ENCODE measurements around the gene RGS3. TPM values are rescaled to one million over a fixed set of nuclear protein-coding genes. Genes with fewer than 3 reads are reported as not detected.
A peak's percentile ranks its signal among the peaks of the same experiment; 100 is the strongest.

RGS3 gene
- total RNA-seq, 3 donors from 2014 or later = 65.9 to 83.8 (median 70.7) TPM

- no peaks in the 10 kb centered on the region for H3K9me3 ChIP-seq
- TF ChIP-seq CTCF (IDR thresholded peaks at IDR 0.05) = no peak
- no peak overlapping the region for H3K4me3 ChIP-seq
- no peaks in the 10 kb centered on the region for H3K36me3 ChIP-seq (ENCODE audit: low read depth)
- intact Hi-C loops (cut with DNase I, micrococcal nuclease) = no loop called here
- no peak for ATAC-seq
- peaks cover 23% of the 10 kb centered on the region for H3K4me1 ChIP-seq (ENCODE audit: low read depth)
- no peak for DNase-seq
Measured at GRCh38 chr9:113568571-113569321, 105.2 kb downstream of the RGS3 start.

GRCh38 chr9:113569472-113570060, 106.0 kb downstream of the RGS3 start:
- ATAC-seq (no peak), DNase-seq (no peak)
- intact Hi-C loops (cut with DNase I, micrococcal nuclease) = no loop called here
- Histone ChIP-seq H3K4me3 (no peak overlapping the region), H3K36me3 (ENCODE audit: low read depth) (no peaks in the 10 kb centered on the region), H3K4me1 (ENCODE audit: low read depth) (peaks cover 15% of the 10 kb centered on the region), H3K9me3 (no peaks in the 10 kb centered on the region)
- no peak for TF ChIP-seq CTCF (IDR thresholded peaks at IDR 0.05)

GRCh38 chr9:113570106-113570505, 106.6 kb downstream of the RGS3 start:
- no peak for ATAC-seq
- DNase-seq = peak in 1 of 3 donors; percentile 22
- Histone ChIP-seq H3K4me1 (ENCODE audit: low read depth) (peaks cover 10% of the 10 kb centered on the region), H3K36me3 (ENCODE audit: low read depth) (no peaks in the 10 kb centered on the region), H3K4me3 (no peak overlapping the region), H3K9me3 (no peaks in the 10 kb centered on the region)
- intact Hi-C loops (cut with DNase I, micrococcal nuclease) = no loop called here
- TF ChIP-seq CTCF (IDR thresholded peaks at IDR 0.05) = no peak

GRCh38 chr9:113570749-113571711, 107.5 kb downstream of the RGS3 start:
- no peak overlapping the region for H3K4me3 ChIP-seq
- H3K4me1 ChIP-seq (ENCODE audit: low read depth) = peaks cover 5% of the 10 kb centered on the region
- peak in 1 of 3 donors; percentile 13 for DNase-seq
- no peak for ATAC-seq
- no peaks in the 10 kb centered on the region for H3K36me3 ChIP-seq (ENCODE audit: low read depth)
- intact Hi-C loops (cut with DNase I, micrococcal nuclease) = no loop called here
- no peak for TF ChIP-seq CTCF (IDR thresholded peaks at IDR 0.05)
- no peaks in the 10 kb centered on the region for H3K9me3 ChIP-seq

GRCh38 chr9:113572076-113572861, 108.7 kb downstream of the RGS3 start:
- Histone ChIP-seq H3K36me3 (ENCODE audit: low read depth) (no peaks in the 10 kb centered on the region), H3K4me3 (no peak overlapping the region), H3K4me1 (ENCODE audit: low read depth) (no peaks in the 10 kb centered on the region), H3K9me3 (no peaks in the 10 kb centered on the region)
- intact Hi-C loops (cut with DNase I, micrococcal nuclease) = no loop called here
- ATAC-seq (peak; percentile 40), DNase-seq (peak in 1 of 3 donors; percentile 16)
- no peak for TF ChIP-seq CTCF (IDR thresholded peaks at IDR 0.05)
